Subcutaneous abdominal adipose tissue (tissue), 5 donors: Measurements from ENCODE around the gene ALG10B.

Experiments used
- H3K27ac ChIP-seq: one replicate; pipeline ENCODE4 v1.7.0; 2013; ENCODE audit warnings: low read depth, mild to moderate bottlenecking, inconsistent platforms, low read length, moderate library complexity
- H3K27me3 ChIP-seq, 5 donors: one replicate each; pipeline ENCODE4 v1.7.0; 2013; ENCODE audit warnings: low read length in 5 of 5, inconsistent platforms in 1 of 5; ENCODE audit not compliant: control insufficient read depth in 5 of 5, insufficient read depth in 4 of 5
- H3K36me3 ChIP-seq, 5 donors: one replicate each; pipeline ENCODE4 v1.7.0; 2013; ENCODE audit warnings: low read length in 5 of 5; ENCODE audit not compliant: control insufficient read depth in 5 of 5, insufficient read depth in 5 of 5
- H3K4me1 ChIP-seq, 5 donors: one replicate each; pipeline ENCODE4 v1.7.0; 2013; ENCODE audit warnings: low read length in 5 of 5, mild to moderate bottlenecking in 3 of 5, moderate library complexity in 1 of 5; ENCODE audit not compliant: control insufficient read depth in 5 of 5, insufficient read depth in 5 of 5
- H3K4me3 ChIP-seq, 5 donors: one replicate each; pipeline ENCODE4 v1.7.0; 2013; ENCODE audit warnings: low read length in 5 of 5, low read depth in 1 of 5
- H3K9ac ChIP-seq, 5 donors: one replicate each; pipeline ENCODE4 v1.7.0; 2013; ENCODE audit warnings: low read length in 5 of 5, mild to moderate bottlenecking in 4 of 5, moderate library complexity in 3 of 5
- H3K9me3 ChIP-seq, 5 donors: one replicate each; pipeline ENCODE4 v1.7.0; 2013; ENCODE audit warnings: low read length in 5 of 5; ENCODE audit not compliant: control insufficient read depth in 5 of 5
- donor health status: healthy.
- donor health status: healthy.
- donor health status: healthy.
- donor health status: healthy.
- donor health status: healthy.

The ALG10B gene

GRCh38 chr12:38370311-38370710, 53.7 kb downstream of the ALG10B start:
- Histone ChIP-seq H3K9ac (no peak overlapping the region), H3K4me3 (no peak overlapping the region), H3K4me1 (no peaks in the 10 kb centered on the region), H3K27ac (no peak overlapping the region), H3K9me3 (no peaks in the 10 kb centered on the region), H3K36me3 (no peaks in the 10 kb centered on the region), H3K27me3 (no peaks in the 10 kb centered on the region)

- no peaks in the 10 kb centered on the region for H3K4me1 ChIP-seq
- H3K9ac ChIP-seq = no peak overlapping the region
- no peaks in the 10 kb centered on the region for H3K9me3 ChIP-seq
- no peak overlapping the region for H3K4me3 ChIP-seq
- no peaks in the 10 kb centered on the region for H3K36me3 ChIP-seq
- no peaks in the 10 kb centered on the region for H3K27me3 ChIP-seq
- H3K27ac ChIP-seq = no peak overlapping the region
These were observed 57.2 kb downstream of the ALG10B start for GRCh38 chr12:38373784-38374183.

GRCh38 chr12:38374751-38375150, 58.2 kb downstream of the ALG10B start:
- Histone ChIP-seq H3K27ac (no peak overlapping the region), H3K36me3 (no peaks in the 10 kb centered on the region), H3K4me3 (no peak overlapping the region), H3K9me3 (no peaks in the 10 kb centered on the region), H3K9ac (no peak overlapping the region), H3K27me3 (no peaks in the 10 kb centered on the region), H3K4me1 (no peaks in the 10 kb centered on the region)
